Muscle layer of duodenum (tissue), 2 donors: Measurements from ENCODE around the gene PCYT1A.

Experiments used
- H3K27ac ChIP-seq: one replicate; pipeline ENCODE4 v1.7.0; 2013; ENCODE audit warnings: mild to moderate bottlenecking, low read length
- H3K27me3 ChIP-seq: one replicate; pipeline ENCODE4 v1.7.0; 2013; ENCODE audit warnings: low read depth, mild to moderate bottlenecking, control low read depth, low read length
- H3K36me3 ChIP-seq, 2 donors: one replicate each; pipeline ENCODE4 v1.7.0; 2013; ENCODE audit warnings: low read length in 2 of 2, control low read depth in 1 of 2, mild to moderate bottlenecking in 1 of 2; ENCODE audit not compliant: insufficient read depth in 2 of 2, control insufficient read depth in 1 of 2
- H3K4me1 ChIP-seq, 2 donors: one replicate each; pipeline ENCODE4 v1.7.0; 2013; ENCODE audit warnings: low read length in 2 of 2, mild to moderate bottlenecking in 2 of 2, control low read depth in 1 of 2, moderate library complexity in 1 of 2; ENCODE audit not compliant: insufficient read depth in 2 of 2, control insufficient read depth in 1 of 2
- H3K4me3 ChIP-seq, 2 donors: one replicate each; pipeline ENCODE4 v1.7.0; 2013; ENCODE audit warnings: low read length in 2 of 2, low read depth in 1 of 2, mild to moderate bottlenecking in 1 of 2
- H3K9me3 ChIP-seq, 2 donors: one replicate each; pipeline ENCODE4 v1.7.0; 2013; ENCODE audit warnings: low read length in 2 of 2, control low read depth in 1 of 2, mild to moderate bottlenecking in 1 of 2; ENCODE audit not compliant: control insufficient read depth in 1 of 2
- donor health status: healthy.

PCYT1A gene

DNA sequence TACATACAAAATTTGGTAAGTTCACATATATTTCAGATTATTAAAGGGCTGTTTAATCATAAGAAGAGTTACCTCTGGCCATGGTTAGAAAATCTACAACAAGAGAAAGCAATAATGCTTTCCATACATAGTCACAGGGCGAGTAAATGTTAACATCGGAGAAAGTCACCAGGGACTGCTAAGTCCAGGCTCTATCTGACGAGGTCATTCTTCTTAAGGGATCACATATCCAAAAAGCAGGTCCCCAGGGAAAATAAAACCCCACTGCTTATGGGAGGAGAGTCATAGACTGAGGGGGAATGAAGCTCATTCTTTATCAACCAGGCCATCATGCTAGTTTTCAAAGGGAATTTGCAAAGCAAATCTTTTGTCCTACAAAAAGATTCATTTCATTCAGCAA, 3.1 kb downstream of the PCYT1A start:
- Histone ChIP-seq H3K27ac (no peak overlapping the region), H3K27me3 (no peaks in the 10 kb centered on the region), H3K4me1 (peaks cover 3 to 21% of the 10 kb centered on the region in 2 donors), H3K4me3 (no peak overlapping the region), H3K36me3 (no peaks in the 10 kb centered on the region), H3K9me3 (no peaks in the 10 kb centered on the region)

GRCh38 chr3:196281962-196282361, 5.6 kb downstream of the PCYT1A start:
- peaks cover 5 to 24% of the 10 kb centered on the region in 2 donors for H3K4me1 ChIP-seq
- peak overlapping the region; percentile 21 for H3K27ac ChIP-seq
- no peaks in the 10 kb centered on the region for H3K9me3 ChIP-seq
- no peaks in the 10 kb centered on the region for H3K27me3 ChIP-seq
- no peak overlapping the region for H3K4me3 ChIP-seq
- no peaks in the 10 kb centered on the region for H3K36me3 ChIP-seq

GRCh38 chr3:196280689-196281440, 6.7 kb downstream of the PCYT1A start:
- no peaks in the 10 kb centered on the region for H3K27me3 ChIP-seq
- no peaks in the 10 kb centered on the region for H3K36me3 ChIP-seq
- no peaks in the 10 kb centered on the region for H3K9me3 ChIP-seq
- peaks cover 5 to 16% of the 10 kb centered on the region in 2 donors for H3K4me1 ChIP-seq
- no peak overlapping the region for H3K4me3 ChIP-seq
- H3K27ac ChIP-seq, result no peak overlapping the region

- H3K27me3 ChIP-seq, result no peaks in the 10 kb centered on the region
- no peaks in the 10 kb centered on the region for H3K9me3 ChIP-seq
- no peak overlapping the region for H3K4me3 ChIP-seq
- H3K27ac ChIP-seq, result no peak overlapping the region
- peaks cover 0 to 14% of the 10 kb centered on the region in 2 donors for H3K36me3 ChIP-seq
- peaks cover 4 to 5% of the 10 kb centered on the region in 2 donors for H3K4me1 ChIP-seq
Observed at GRCh38 chr3:196275126-196275525, 12.4 kb downstream of the PCYT1A start.

- Histone ChIP-seq H3K36me3 (peaks cover under 1 to 15% of the 10 kb centered on the region in 2 donors), H3K27ac (no peak overlapping the region), H3K4me1 (peaks cover 4% of the 10 kb centered on the region in 2 donors), H3K27me3 (no peaks in the 10 kb centered on the region), H3K9me3 (no peaks in the 10 kb centered on the region), H3K4me3 (no peak overlapping the region)
Observed at GRCh38 chr3:196274585-196274984, 12.9 kb downstream of the PCYT1A start.

DNA sequence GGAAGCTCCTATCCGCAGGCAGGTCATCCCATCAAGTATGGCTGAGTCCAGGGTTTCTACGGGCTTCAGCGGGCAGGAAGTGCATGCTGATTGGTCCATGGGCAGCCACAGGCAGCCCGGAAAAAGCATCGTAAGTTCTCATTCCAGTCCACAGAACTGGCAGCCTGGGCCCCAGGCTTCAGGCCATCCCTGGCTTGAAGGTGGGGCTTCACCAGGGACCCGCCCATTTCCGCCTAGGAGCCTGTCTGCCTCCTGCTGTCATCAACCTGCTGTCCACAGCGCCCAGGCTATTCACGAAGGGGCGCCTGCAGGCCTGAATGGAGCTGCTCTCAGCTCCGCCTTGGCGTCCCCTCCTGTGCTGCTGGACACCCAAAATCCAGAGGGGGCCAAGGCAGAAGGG, 13.9 kb downstream of the PCYT1A start:
- Histone ChIP-seq H3K36me3 (peaks cover 8 to 17% of the 10 kb centered on the region in 2 donors), H3K27me3 (no peaks in the 10 kb centered on the region), H3K4me1 (no peaks in the 10 kb centered on the region), H3K9me3 (no peaks in the 10 kb centered on the region), H3K27ac (no peak overlapping the region), H3K4me3 (no peak overlapping the region)

DNA sequence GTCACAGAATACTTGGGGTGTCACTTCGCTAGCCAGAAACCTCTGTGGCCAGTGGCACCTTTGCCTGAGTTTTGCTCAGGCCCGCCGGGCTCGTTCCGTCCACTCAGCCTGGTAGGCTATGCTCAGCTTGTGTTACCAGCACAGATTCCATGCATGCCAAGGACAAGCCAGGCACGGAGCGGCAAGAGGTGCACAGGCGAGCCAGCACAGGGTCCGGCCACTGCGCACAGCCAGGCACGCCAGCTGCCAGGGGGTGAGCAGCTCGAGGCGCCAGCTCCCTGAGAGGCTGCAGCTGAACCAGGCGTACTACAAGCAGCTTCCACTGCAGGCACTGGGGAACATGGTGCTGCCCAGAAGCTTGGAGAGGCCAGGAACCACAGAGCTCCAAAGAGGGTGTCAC, 14.7 kb downstream of the PCYT1A start:
- Histone ChIP-seq H3K4me3 (no peak overlapping the region), H3K36me3 (peaks cover 12 to 20% of the 10 kb centered on the region in 2 donors), H3K9me3 (no peaks in the 10 kb centered on the region), H3K27me3 (no peaks in the 10 kb centered on the region), H3K4me1 (no peaks in the 10 kb centered on the region), H3K27ac (no peak overlapping the region)

- no peak overlapping the region for H3K27ac ChIP-seq
- no peaks in the 10 kb centered on the region for H3K27me3 ChIP-seq
- H3K4me3 ChIP-seq, result no peak overlapping the region
- H3K36me3 ChIP-seq, result peaks cover 18 to 29% of the 10 kb centered on the region in 2 donors
- no peaks in the 10 kb centered on the region for H3K4me1 ChIP-seq
- H3K9me3 ChIP-seq, result no peaks in the 10 kb centered on the region
Observed at GRCh38 chr3:196270499-196270898, 17.0 kb downstream of the PCYT1A start.

DNA sequence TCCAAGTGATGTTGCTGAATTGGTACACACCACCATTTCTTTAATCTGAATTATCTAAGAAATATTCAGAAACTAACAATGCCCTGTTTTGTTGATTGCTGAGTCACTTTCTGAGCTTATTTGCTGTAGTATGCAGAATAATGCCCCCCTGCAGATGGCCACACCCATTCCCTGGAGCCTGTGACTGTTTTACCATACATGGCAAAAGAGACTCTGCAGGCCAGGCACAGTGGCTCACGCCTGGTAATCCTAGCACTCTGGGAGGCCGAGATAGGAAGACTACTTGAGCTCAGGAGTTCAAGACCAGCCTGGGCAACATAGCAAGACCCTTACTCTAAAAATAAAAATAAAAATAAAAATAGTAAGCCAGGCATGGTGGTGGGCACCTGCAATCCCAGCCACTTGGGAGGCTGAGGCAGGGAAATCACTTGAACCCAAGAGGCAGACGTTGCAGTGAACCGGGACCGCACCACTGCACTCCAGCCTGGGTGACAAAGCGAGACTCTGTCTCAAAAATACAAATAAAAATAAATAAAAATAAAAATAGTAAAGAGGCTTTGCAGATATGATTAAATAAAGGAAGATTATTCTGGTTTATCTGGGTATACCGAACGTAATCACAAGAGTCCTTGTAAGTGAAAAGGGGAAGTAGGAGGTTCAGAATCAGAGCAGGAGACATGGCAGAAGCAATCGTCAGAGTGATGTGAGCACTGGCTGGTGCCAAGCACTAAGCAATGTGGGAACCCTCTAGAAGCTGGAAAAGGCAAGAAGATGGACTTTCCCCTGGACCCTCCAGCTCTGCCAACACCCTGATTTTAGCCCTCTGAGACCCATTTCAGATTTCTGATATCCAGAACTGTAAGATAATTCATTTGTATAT, 19.0 kb downstream of the PCYT1A start:
- Histone ChIP-seq H3K4me1 (no peaks in the 10 kb centered on the region), H3K27ac (no peak overlapping the region), H3K4me3 (no peak overlapping the region), H3K9me3 (no peaks in the 10 kb centered on the region), H3K27me3 (no peaks in the 10 kb centered on the region), H3K36me3 (peaks cover 23 to 25% of the 10 kb centered on the region in 2 donors)

DNA sequence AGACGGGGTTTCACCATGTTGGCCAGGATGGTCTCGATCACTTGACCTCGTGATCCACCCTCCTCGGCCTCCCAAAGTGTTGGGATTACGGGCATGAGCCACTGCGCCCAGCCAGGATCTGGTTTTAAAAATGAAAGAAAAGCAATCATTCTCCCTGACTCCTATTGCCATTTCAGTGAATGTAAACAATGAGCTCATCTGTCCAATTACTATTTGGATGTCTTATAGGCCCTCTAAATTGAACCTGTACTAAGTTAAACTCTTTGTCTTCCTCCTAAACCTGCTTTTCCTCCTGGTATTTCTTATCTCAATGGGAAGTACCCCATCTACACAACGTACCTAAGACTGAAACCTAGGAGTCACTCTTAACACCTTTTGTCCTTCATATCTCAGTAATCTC, 23.7 kb downstream of the PCYT1A start:
- Histone ChIP-seq H3K36me3 (peaks cover 15 to 19% of the 10 kb centered on the region in 2 donors), H3K27ac (no peak overlapping the region), H3K9me3 (no peaks in the 10 kb centered on the region), H3K4me1 (no peaks in the 10 kb centered on the region), H3K27me3 (no peaks in the 10 kb centered on the region), H3K4me3 (no peak overlapping the region)

- no peaks in the 10 kb centered on the region for H3K4me1 ChIP-seq
- peaks cover 19 to 21% of the 10 kb centered on the region in 2 donors for H3K36me3 ChIP-seq
- no peaks in the 10 kb centered on the region for H3K9me3 ChIP-seq
- no peak overlapping the region for H3K27ac ChIP-seq
- no peak overlapping the region for H3K4me3 ChIP-seq
- H3K27me3 ChIP-seq, result no peaks in the 10 kb centered on the region
Observed at GRCh38 chr3:196260784-196261183, 26.7 kb downstream of the PCYT1A start.
